Measurements from ENCODE around the gene VSIG4.

The VSIG4 gene

GRCh38 chrX:66020631-66021334, 19.1 kb downstream of the VSIG4 start:
- TF ChIP-seq POLR2A (IDR thresholded peaks at IDR 0.05; ENCODE audit: low read depth, low read length), result no peak
- FAIRE-seq (no peak), DNase-seq (ENCODE audit: insufficient read length, low spot score) (no peak)

- no peak for DNase-seq (ENCODE audit: insufficient read length, low spot score)
- no peak for FAIRE-seq
- no peak for TF ChIP-seq POLR2A (IDR thresholded peaks at IDR 0.05; ENCODE audit: low read depth, low read length)
Measured at GRCh38 chrX:66019974-66020373, 19.9 kb downstream of the VSIG4 start.

- DNase-seq (ENCODE audit: insufficient read length, low spot score), result no peak
- no peak for FAIRE-seq
- TF ChIP-seq POLR2A (IDR thresholded peaks at IDR 0.05; ENCODE audit: low read depth, low read length), result no peak
Measured at GRCh38 chrX:66019310-66019652, 20.6 kb downstream of the VSIG4 start.

GRCh38 chrX:66018585-66019309, 21.1 kb downstream of the VSIG4 start:
- no peak for FAIRE-seq
- no peak for TF ChIP-seq POLR2A (IDR thresholded peaks at IDR 0.05; ENCODE audit: low read depth, low read length)
- no peak for DNase-seq (ENCODE audit: insufficient read length, low spot score)

GRCh38 chrX:66017659-66018170, 22.2 kb downstream of the VSIG4 start:
- DNase-seq (ENCODE audit: insufficient read length, low spot score) (no peak), FAIRE-seq (no peak)
- TF ChIP-seq POLR2A (IDR thresholded peaks at IDR 0.05; ENCODE audit: low read depth, low read length), result no peak

- no peak for TF ChIP-seq POLR2A (IDR thresholded peaks at IDR 0.05; ENCODE audit: low read depth, low read length)
- no peak for DNase-seq (ENCODE audit: insufficient read length, low spot score)
- no peak for FAIRE-seq
Measured at GRCh38 chrX:66016905-66017658, 22.8 kb downstream of the VSIG4 start.

GRCh38 chrX:66015900-66016689, 23.8 kb downstream of the VSIG4 start:
- no peak for FAIRE-seq
- no peak for DNase-seq (ENCODE audit: insufficient read length, low spot score)
- TF ChIP-seq POLR2A (IDR thresholded peaks at IDR 0.05; ENCODE audit: low read depth, low read length), result no peak

- DNase-seq (ENCODE audit: insufficient read length, low spot score), result no peak
- FAIRE-seq, result no peak
- TF ChIP-seq POLR2A (IDR thresholded peaks at IDR 0.05; ENCODE audit: low read depth, low read length), result no peak
Measured at GRCh38 chrX:66015152-66015831, 24.6 kb downstream of the VSIG4 start.

- DNase-seq (ENCODE audit: insufficient read length, low spot score), result no peak
- no peak for TF ChIP-seq POLR2A (IDR thresholded peaks at IDR 0.05; ENCODE audit: low read depth, low read length)
- FAIRE-seq, result no peak
Measured at GRCh38 chrX:66014556-66014955, 25.3 kb downstream of the VSIG4 start.

GRCh38 chrX:66014084-66014483, 25.8 kb downstream of the VSIG4 start:
- FAIRE-seq, result no peak
- TF ChIP-seq POLR2A (IDR thresholded peaks at IDR 0.05; ENCODE audit: low read depth, low read length), result no peak
- DNase-seq (ENCODE audit: insufficient read length, low spot score), result no peak

GRCh38 chrX:66013194-66013816, 26.6 kb downstream of the VSIG4 start:
- no peak for FAIRE-seq
- TF ChIP-seq POLR2A (IDR thresholded peaks at IDR 0.05; ENCODE audit: low read depth, low read length), result no peak
- DNase-seq (ENCODE audit: insufficient read length, low spot score), result no peak

- FAIRE-seq (no peak), DNase-seq (ENCODE audit: insufficient read length, low spot score) (no peak)
- no peak for TF ChIP-seq POLR2A (IDR thresholded peaks at IDR 0.05; ENCODE audit: low read depth, low read length)
Measured at GRCh38 chrX:66012094-66012534, 27.8 kb downstream of the VSIG4 start.

Measured in H54 (cell line).